Uterus (tissue), 4 donors: Measurements from ENCODE around the gene B3GALT5. TPM values are rescaled to one million over a fixed set of nuclear protein-coding genes. Genes with fewer than 3 reads are reported as not detected.

Experiments
- DNase-seq, 2 donors: peaks; one replicate each; pipeline ENCODE4 v3.0.0-alpha.2; 2019 to 2020
- H3K27ac ChIP-seq, 2 donors: fragments of 200-600 bp; sonication (generic); 1 replicate in 1 of 2; 2 replicates in 1 of 2; pipeline ENCODE4 v1.5.1; 2016 to 2018
- H3K27me3 ChIP-seq, 2 donors: fragments of 200-600 bp; sonication (generic); one replicate each; pipeline ENCODE4 v1.5.1; 2018 to 2019; ENCODE audit warnings: control low read depth in 1 of 2
- H3K36me3 ChIP-seq, 2 donors: fragments of 200-600 bp; sonication (generic); one replicate each; pipeline ENCODE4 v1.5.1; 2019; ENCODE audit warnings: control low read depth in 1 of 2
- H3K4me1 ChIP-seq, 2 donors: fragments of 200-600 bp; sonication (generic); one replicate each; pipeline ENCODE4 v1.5.1; 2018 to 2019; ENCODE audit warnings: control low read depth in 1 of 2
- H3K4me3 ChIP-seq, 2 donors: fragments of 200-600 bp; sonication (generic); 1 replicate in 1 of 2; 2 replicates in 1 of 2; pipeline ENCODE4 v1.5.1; 2018 to 2019; ENCODE audit warnings: mild to moderate bottlenecking in 1 of 2
- H3K9me3 ChIP-seq, 2 donors: fragments of 200-600 bp; sonication (generic); one replicate each; pipeline ENCODE4 v1.5.1; 2019; ENCODE audit warnings: control low read depth in 1 of 2
- CTCF ChIP-seq, 4 experiments: fragments of 200-600 bp in 2 of 4; fragments of 450-650 bp in 2 of 4; sonication (generic) in 2 of 4; IDR thresholded peaks; one replicate each; pipeline ENCODE4 v1.5.1; 2016 to 2019; ENCODE audit warnings: antibody characterized with exemption in 4 of 4, mild to moderate bottlenecking in 2 of 4, moderate library complexity in 1 of 4
- POLR2A ChIP-seq, 2 donors: fragments of 450-650 bp; IDR thresholded peaks; one replicate each; pipeline ENCODE4 v1.6.1; 2016; ENCODE audit warnings: antibody characterized with exemption in 2 of 2, mild to moderate bottlenecking in 1 of 2, moderate library complexity in 1 of 2
- intact Hi-C: fragments of 100-400 bp; cut with DNase I; formaldehyde crosslinking; loops from one replicate; pipeline ENCODE4 v1.15.1; 2023; ENCODE audit warnings: low total_unique reads
- total RNA-seq, 4 donors: library from RNA; depleted of rRNA in 3 of 4; stranded (reverse); fragments of >200 nt in 3 of 4; gene quantifications; one replicate each; pipeline versions ENCODE4 v1.1.0 to v1.2.4, GENCODE V29; 2014 to 2023
- donor health status: DM: yes; HTN: yes; CAD: no.

The B3GALT5 gene
- total RNA-seq, 4 donors from 2014 or later: 0.26 to 2.7 (median 0.65) TPM

GRCh38 chr21:39694750-39695149, 82.0 kb downstream of the B3GALT5 start:
- H3K9me3 ChIP-seq: no peaks in the 10 kb centered on the region
- intact Hi-C loops: no loop called here
- H3K27me3 ChIP-seq: no peaks in the 10 kb centered on the region
- H3K36me3 ChIP-seq: no peaks in the 10 kb centered on the region
- no peak for DNase-seq
- no peak overlapping the region for H3K4me3 ChIP-seq
- no peak overlapping the region for H3K27ac ChIP-seq
- TF ChIP-seq POLR2A (IDR thresholded peaks at IDR 0.05) (no peak), CTCF (IDR thresholded peaks at IDR 0.05) (no peak)
- no peaks in the 10 kb centered on the region for H3K4me1 ChIP-seq

GRCh38 chr21:39696196-39696595, 83.5 kb downstream of the B3GALT5 start:
- TF ChIP-seq POLR2A (IDR thresholded peaks at IDR 0.05) (no peak), CTCF (IDR thresholded peaks at IDR 0.05) (no peak)
- intact Hi-C loops: no loop called here

DNA sequence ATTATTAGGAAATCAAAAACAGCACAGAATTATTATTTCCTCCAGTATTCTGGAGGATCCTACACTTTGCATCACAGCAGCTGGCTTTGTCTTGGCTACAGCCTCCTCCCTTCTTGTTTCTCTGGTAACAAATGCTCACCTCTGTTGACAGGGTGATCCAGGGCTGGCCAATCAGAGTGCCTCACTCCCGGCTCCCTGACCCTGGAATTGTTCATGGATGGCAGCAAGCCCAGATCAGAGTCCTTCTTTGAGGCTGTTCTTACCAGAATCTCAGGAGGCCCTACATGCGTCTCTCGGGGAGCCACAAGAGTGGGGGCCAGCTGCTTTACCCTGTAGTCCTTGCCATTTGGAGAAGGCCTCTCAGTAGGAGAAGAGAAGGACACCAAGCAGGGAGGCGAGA, 83.9 kb downstream of the B3GALT5 start:
- DNase-seq: no peak
- intact Hi-C loops: no loop called here
- Histone ChIP-seq H3K36me3 (no peaks in the 10 kb centered on the region), H3K27me3 (no peaks in the 10 kb centered on the region), H3K9me3 (no peaks in the 10 kb centered on the region), H3K27ac (no peak overlapping the region), H3K4me1 (no peaks in the 10 kb centered on the region), H3K4me3 (no peak overlapping the region)
- TF ChIP-seq POLR2A (IDR thresholded peaks at IDR 0.05) (no peak), CTCF (IDR thresholded peaks at IDR 0.05) (no peak)

More at GRCh38 chr21:39696196-39696595, 83.5 kb downstream of the B3GALT5 start:
- H3K9me3 ChIP-seq: no peaks in the 10 kb centered on the region
- H3K4me1 ChIP-seq: no peaks in the 10 kb centered on the region
- no peak overlapping the region for H3K4me3 ChIP-seq
- no peak overlapping the region for H3K27ac ChIP-seq
- DNase-seq: no peak
- no peaks in the 10 kb centered on the region for H3K27me3 ChIP-seq
- H3K36me3 ChIP-seq: no peaks in the 10 kb centered on the region

DNA sequence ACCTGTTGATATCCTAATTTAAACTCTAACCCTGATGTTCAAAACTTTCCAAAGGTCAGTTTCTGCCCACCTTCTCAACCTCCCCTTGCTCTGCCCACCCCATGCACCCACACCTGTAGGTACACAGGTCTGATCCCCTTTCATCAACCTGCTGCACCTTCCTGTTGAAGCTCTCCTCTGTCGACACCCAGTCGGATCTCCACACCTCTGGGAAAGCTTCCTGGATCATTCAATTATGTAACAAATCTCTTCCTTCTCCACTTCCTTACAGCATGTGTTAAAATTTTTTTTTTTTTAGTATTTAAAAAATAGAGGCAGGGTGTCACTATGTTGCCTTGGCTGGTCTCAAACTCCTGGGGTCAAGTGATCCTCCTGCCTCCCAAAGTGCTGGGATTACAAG, 87.6 kb downstream of the B3GALT5 start:
- Histone ChIP-seq H3K36me3 (no peaks in the 10 kb centered on the region), H3K4me3 (no peak overlapping the region), H3K4me1 (no peaks in the 10 kb centered on the region), H3K27ac (no peak overlapping the region), H3K27me3 (no peaks in the 10 kb centered on the region), H3K9me3 (no peaks in the 10 kb centered on the region)
- TF ChIP-seq CTCF (IDR thresholded peaks at IDR 0.05) (no peak), POLR2A (IDR thresholded peaks at IDR 0.05) (no peak)
- intact Hi-C loops: no loop called here
- no peak for DNase-seq

DNA sequence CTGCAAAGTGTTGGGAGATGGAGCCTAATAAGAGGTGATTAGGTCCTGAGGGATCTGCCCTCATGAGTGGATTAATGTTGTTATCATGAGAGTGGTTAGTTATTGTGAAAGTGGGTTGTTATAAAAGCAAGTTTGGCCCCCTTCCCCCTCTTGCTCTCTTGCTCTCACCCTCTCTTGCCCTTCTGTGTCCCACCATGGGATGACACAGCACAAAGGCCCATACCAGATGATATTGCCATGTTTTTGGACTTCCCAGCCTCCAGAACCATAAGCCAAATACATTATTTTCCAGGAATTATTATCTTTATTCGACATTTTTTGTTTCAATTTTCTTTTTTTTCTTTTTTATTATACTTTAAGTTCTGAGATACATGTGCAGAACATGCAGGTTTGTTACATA, 90.8 kb downstream of the B3GALT5 start:
- intact Hi-C loops: no loop called here
- no peak for DNase-seq
- no peaks in the 10 kb centered on the region for H3K36me3 ChIP-seq

More for the DNA sequence above, 90.8 kb downstream of the B3GALT5 start:
- Histone ChIP-seq H3K9me3 (no peaks in the 10 kb centered on the region), H3K27me3 (no peaks in the 10 kb centered on the region), H3K4me3 (no peak overlapping the region), H3K27ac (no peak overlapping the region), H3K4me1 (no peaks in the 10 kb centered on the region)
- TF ChIP-seq POLR2A (IDR thresholded peaks at IDR 0.05): no peak
- no peak for TF ChIP-seq CTCF (IDR thresholded peaks at IDR 0.05)
